GM18861 (cell line): Measurements from ENCODE around the gene RNF26.
A peak's percentile ranks its signal among the peaks of the same experiment; 100 is the strongest.

Experiments used
- ATAC-seq: cut with Tn5 transposase; IDR thresholded peaks from one replicate; pipeline ENCODE4 v1.9.1; 2021; ENCODE audit not compliant: unreplicated experiment

RNF26 gene

DNA sequence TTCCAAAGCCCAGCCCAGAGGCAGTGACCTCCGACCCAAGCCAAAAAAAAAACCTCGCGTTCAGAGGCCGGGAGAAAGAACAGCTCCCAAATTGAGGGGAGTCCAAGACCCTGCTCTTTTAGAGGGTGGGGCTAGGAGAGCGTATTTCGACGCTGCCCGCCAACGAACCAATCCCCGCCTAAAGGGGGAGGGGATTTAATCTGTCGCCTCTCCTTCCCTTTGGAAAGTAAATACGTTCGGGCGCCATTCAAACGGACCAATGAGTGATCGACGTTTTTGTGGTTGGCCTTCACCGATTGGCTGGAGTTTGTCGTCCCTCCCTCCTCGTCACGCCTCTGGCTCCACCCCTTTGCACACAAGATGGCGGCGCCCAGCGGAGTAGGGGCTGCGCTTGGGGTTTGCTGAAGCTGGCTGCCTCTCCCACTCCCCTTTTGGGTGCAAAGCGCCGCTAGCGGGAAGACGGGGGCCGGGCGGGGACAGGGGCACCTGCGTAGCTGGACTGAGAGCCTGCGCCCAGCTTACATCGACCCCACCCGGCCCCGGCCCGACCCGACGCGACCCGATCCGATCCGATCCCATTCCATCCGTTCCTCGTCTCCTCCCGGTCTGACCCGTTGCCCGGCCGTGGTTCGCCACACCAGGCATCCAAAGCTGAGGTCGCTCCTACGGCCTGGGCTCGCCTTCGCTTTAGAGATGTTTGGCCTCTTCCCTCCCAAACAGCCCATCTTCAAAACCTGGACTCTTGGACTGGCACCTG lies at the start of gene RNF26:
RNF26 (plus strand) TSS at position 354 of the 757 bp plus-strand sequence. CDS start 596 bp downstream, outside the sequence.
- peak; percentile 85 for ATAC-seq

- no peak for ATAC-seq
These were observed 48.9 kb upstream of the RNF26 start for GRCh38 chr11:119285431-119285830.

GRCh38 chr11:119288219-119288618 lies 46.1 kb upstream of the RNF26 start:
- no peak for ATAC-seq

GRCh38 chr11:119290894-119291497 lies 43.3 kb upstream of the RNF26 start:
- no peak for ATAC-seq

- no peak for ATAC-seq
These were observed 40.9 kb upstream of the RNF26 start for GRCh38 chr11:119293461-119293860.

DNA sequence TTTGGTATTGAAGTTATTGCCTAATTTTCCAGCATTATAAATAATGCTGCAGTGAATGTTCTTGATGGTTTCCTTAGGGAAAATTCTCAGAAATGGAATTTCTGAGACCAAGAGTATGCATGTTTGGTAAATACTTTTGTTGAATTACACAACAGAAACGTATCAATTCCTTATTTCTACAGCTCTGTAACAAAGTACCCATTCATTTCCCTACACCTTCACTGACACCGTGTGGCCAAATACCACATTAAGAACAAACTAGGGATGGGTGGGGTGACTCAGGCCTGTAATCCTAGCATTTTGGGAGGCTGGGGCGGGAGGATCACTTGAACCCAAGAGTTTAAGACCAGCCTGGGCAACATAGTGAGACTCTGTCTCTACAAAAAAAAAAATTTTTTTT lies 39.1 kb upstream of the RNF26 start:
- ATAC-seq: no peak

DNA sequence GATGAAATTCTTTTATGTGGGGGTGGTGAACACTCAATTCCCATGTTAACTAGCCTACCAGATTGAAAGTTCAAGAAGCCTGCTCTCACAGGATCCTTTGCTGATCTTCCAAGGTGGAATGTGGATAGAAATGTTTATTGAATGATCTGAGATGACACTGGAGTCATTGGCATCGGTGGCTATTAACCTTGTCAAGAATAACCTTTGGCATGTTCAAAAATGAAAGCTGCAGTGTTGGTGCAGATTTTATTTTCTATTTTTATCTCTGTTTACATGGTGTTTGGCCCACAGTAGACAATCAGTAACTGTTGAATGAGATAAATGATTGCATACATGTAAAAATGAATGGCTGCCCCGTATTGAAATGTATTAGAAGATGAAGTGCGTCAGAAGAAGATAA lies 36.4 kb upstream of the RNF26 start:
- no peak for ATAC-seq

DNA sequence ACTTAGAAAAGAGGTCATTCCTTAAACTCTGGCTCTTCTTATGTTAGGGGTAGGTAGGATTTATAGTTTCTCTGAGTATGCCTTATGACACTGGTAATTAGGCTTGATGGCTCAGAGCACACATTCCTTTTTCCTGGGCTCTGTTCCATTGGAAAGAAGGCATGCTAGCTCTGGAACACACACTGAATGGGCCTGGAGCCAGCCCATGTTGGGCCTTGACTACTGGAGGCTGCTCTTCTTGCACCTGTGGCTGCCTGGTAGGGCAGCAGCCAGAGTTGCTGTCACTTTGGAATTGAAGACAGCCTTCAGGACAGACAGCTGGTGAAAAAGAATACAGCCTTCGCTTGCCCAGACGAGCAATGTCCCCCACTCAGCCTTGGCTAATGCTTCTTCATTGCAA lies 35.6 kb upstream of the RNF26 start:
- ATAC-seq: no peak

DNA sequence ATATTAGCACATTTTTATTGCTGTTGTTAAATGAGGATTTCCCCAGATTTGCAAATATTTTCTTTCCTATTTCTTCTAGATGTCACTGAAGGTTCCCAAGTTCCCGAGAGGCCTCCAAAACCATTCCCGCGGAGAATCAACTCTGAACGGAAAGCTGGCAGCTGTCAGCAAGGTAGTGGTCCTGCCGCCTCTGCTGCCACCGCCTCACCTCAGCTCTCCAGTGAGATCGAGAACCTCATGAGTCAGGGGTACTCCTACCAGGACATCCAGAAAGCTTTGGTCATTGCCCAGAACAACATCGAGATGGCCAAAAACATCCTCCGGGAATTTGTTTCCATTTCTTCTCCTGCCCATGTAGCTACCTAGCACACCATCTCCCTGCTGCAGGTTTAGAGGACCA lies 34.9 kb upstream of the RNF26 start:
- ATAC-seq: no peak

GRCh38 chr11:119300198-119300964 lies 33.9 kb upstream of the RNF26 start:
- ATAC-seq: no peak

DNA sequence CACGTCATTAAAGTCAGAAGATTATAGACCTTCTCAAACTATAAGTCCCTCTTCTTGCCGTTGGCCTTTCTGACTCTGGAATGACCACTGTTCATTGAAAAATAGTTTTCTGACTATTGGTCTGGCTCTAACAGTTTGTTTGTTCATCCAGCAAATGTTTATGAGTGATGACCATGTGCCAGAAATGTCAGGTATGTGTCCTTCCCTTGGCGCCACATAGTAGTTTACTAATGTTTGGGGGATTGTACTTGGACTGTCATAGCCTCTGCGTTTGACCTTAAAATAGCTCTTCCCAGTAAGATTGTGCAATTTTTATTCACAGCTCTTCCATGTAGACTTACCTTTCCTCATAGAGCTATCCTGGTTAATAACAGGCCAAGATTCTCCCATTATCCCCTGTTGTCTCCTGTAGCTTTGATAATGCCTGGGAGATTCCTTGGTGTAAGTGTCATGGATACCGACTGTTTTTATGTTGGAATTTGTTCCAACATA lies 31.1 kb upstream of the RNF26 start:
- no peak for ATAC-seq

DNA sequence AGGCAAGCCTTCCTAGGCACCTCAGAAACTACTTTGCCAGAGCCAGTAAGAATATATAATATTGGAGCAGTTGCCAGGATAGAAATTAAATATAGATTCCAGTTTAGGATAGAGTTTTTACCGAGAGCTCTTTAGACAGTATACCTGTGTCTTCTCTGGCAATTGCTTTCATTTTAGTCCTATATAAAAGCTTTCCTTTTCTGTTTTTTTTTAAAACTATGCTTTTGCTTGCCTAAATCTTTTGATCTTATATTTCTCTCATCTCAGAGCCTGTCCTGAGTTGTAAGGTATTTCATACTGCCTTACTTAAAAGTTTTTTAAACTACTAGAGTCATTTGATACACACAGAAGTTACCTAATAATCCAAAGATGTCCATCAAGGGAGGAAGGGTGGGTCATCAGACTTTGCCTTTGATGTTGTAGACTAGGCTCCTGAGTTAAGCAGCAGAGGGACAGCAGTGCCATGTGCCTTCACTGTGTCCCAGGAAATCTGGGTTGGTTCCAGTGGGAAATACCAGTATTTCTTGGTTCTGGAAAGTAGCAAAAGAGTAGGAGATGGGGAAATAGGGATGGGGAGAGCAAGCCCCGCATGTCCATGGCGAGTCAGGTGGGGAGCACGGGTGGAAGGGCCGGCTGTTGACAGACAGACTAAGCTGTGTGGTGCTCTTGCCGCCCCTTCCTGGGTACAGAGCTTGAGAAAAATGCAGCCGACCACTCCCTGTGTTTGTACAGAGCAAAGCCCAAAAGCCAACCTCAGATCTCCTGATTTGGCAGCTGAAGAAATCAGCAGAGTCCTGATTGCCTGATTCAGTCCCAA lies 28.6 kb upstream of the RNF26 start:
- ATAC-seq: no peak

GRCh38 chr11:119306373-119306890 lies 27.9 kb upstream of the RNF26 start:
- no peak for ATAC-seq

DNA sequence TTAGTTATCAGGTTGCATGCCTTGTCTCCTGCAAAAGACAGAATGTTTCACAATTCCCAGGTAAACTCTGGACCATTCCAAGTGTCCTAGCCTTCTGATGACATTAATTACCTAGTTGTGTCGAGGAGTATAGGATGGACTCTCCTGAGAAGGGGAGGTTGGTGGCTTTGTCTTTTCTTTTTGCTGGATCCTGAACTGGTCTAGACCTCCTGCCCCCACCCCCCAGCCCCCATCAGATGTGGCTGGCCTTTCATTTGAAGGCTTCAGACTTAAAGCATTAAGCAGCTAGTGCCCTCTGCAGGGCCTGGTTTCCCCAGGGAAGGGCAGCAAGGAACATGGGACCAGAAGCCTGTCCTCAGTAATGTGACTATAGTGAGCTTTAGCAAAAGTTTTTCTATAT lies 27.1 kb upstream of the RNF26 start:
- ATAC-seq: no peak

GRCh38 chr11:119307974-119308373 lies 26.4 kb upstream of the RNF26 start:
- ATAC-seq: no peak

- no peak for ATAC-seq
These were observed 24.9 kb upstream of the RNF26 start for GRCh38 chr11:119309411-119309810.

DNA sequence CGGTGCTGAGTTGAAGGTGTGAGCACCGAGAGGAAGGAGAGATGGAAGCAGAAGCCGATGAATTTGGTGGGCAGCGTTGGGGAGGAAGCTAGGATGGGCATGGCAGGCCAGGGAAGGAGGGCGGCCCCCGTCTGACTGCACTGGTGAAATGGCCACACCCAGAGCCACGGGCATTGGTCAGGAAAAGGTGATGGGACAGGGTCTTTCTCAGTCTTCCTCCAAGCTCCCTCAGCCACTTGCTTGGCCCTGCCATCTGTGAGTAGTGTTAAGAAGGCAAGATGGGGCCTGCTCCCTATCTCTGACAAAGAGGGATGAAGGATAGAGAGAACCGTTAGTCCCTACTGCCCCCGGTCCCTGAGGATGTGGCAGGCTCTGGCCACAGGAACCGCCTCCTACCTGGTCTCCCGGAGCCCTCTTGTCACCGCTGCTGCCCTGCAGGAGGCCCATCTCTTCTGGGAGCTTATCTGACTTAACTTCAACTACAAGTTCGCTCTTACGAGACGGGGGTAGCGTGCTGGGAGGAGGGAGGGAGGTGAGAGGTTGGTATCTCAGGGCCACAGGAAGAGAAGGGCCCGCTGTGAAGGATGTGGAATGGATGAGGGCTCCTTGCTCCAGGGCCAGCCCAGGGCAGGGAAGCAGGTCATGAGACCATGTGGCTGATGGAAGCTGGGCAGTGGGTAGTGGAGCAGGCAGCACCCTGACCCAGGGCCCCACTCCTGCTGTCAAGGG lies 24.2 kb upstream of the RNF26 start:
- ATAC-seq: no peak

DNA sequence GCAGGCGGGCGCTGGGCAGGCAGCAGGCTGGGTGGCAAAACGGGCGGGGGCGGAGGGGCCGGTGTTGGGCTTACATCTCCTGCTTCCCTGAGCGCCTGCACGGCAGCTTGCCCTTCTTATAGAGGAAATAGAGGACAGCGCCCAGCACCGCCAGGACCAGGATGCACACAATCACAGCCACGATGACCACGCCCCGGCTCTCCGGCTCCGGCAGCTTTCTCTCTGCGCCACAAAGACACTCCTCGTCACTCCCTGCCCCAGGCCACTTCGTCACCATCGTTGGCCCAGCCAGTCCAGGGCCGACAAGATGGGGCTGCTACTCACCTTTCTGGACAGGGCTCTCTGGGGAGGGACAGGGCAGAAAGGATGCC lies 23.7 kb upstream of the RNF26 start:
- no peak for ATAC-seq

DNA sequence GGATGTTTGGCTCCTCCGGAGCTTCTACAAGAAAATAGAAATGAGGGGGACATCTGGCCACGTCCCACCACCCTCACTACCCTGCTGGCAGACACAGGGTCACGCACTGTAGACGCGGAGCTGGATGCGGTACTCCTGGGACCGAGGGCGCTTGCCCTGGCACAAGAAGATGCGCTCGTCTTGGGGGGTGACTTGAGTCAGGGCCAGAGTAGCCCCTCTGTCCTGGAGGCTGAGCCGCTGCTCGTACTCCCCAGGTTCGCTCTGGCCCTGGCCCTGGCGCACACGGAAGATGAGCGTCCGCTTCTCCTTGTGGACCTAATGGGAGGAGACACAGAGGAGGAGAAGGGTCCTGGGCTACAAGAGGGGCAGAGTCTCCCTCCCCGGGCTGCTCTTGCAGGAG lies 19.6 kb upstream of the RNF26 start:
- ATAC-seq: no peak
